Activated CD4-positive, alpha-beta memory T cell treated with anti-CD3 and anti-CD28 coated beads, Interleukin-2, amount 10 ng/mL, durations not matched to agents 7 days and 5 days (primary cell): ENCODE data around the gene NAPA. TPM values are rescaled to one million over a fixed set of nuclear protein-coding genes. Genes with fewer than 3 reads are reported as not detected.
A peak's percentile ranks its signal among the peaks of the same experiment; 100 is the strongest.

ENCODE experiments used
- CTCF ChIA-PET: fragments of 350-600 bp; sonication (Branson Sonifier 250); formaldehyde crosslinking; loops from one replicate; lab custom pipeline; 2021; ENCODE audit warnings: antibody characterized with exemption, inconsistent platforms; lab: Charles Lee
- POLR2A ChIA-PET: fragments of 350-600 bp; sonication (Branson Sonifier 250); formaldehyde crosslinking; loops from one replicate; lab custom pipeline; 2021; ENCODE audit warnings: antibody characterized with exemption; lab: Charles Lee
- DNase-seq: peaks from one replicate; pipeline ENCODE4 v3.0.0-alpha.2; 2020
- H3K27ac Mint-ChIP-seq: one replicate; pipeline ENCODE4 v1.8.0; 2021; ENCODE audit warnings: mild to moderate bottlenecking, mixed read lengths
- H3K27me3 Mint-ChIP-seq: one replicate; pipeline ENCODE4 v1.8.0; 2021; ENCODE audit warnings: mixed read lengths
- H3K36me3 Mint-ChIP-seq: one replicate; pipeline ENCODE4 v1.8.0; 2021; ENCODE audit warnings: low read depth, mixed read lengths
- H3K4me1 Mint-ChIP-seq: one replicate; pipeline ENCODE4 v1.8.0; 2021; ENCODE audit warnings: mixed read lengths
- H3K4me3 Mint-ChIP-seq: one replicate; pipeline ENCODE4 v1.8.0; 2021; ENCODE audit warnings: mild to moderate bottlenecking, mixed read lengths
- H3K9me3 Mint-ChIP-seq: one replicate; pipeline ENCODE4 v1.8.0; 2021; ENCODE audit warnings: mixed read lengths
- total RNA-seq, 2 experiments: library from RNA; stranded (reverse); gene quantifications; one replicate each; pipeline ENCODE4 v1.2.3, GENCODE V29; 2021

The NAPA gene
- total RNA-seq, 2 experiments from 2014 or later, result 117 to 119 TPM

DNA sequence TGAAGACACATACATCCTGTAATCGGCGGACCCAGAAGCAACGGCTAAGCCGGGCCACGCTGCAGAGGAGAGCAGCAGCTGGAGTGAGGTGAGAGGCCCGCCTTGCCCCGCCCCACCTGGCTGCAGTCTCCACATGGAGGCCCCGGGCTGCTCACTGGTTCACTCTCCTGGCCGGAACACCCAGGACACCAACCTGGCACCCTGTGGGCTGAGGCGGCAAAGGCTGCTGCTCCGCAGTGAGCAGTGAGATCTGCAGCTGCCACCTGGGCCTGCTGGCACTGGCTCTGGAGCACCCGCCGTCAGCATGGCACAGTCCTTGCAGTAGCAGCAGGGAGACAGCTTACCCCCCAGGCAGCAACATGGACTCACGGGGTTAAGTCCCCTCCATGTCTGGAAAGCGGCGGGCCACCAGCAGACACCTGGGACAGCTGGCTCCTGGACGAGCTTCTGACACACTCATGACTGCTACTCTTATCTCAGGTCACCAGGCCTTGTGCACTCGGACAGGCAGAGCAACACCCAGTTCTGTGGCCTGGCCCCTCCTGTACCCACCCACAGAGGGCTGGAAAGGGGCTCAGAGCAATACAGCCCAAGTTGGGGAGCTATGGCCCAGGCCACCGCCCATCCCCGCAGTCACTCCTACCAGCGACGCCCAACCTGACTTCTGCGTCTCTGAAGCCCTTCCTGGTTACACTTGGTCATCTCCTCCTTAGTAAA lies 17.7 kb downstream of the NAPA start:
- no peaks in the 10 kb centered on the region for H3K9me3 Mint-ChIP-seq
- H3K4me1 Mint-ChIP-seq, result no peaks in the 10 kb centered on the region
- ChIA-PET CTCF (interaction anchor here (1.0 to 3.9 kb wide), 2 partner anchors 14 to 61 kb away, joined by 3 to 16 read pairs; partner anchors contain the start of gene KPTN), POLR2A (interaction anchor here (0.8 kb wide), 1 partner anchor 11 kb away, joined by 3 read pairs; no protein-coding TSS in a partner anchor)
- no peak overlapping the region for H3K4me3 Mint-ChIP-seq
- no peaks in the 10 kb centered on the region for H3K27me3 Mint-ChIP-seq
- no peak overlapping the region for H3K27ac Mint-ChIP-seq
- H3K36me3 Mint-ChIP-seq, result peaks cover 26% of the 10 kb centered on the region
- no peak for DNase-seq

DNA sequence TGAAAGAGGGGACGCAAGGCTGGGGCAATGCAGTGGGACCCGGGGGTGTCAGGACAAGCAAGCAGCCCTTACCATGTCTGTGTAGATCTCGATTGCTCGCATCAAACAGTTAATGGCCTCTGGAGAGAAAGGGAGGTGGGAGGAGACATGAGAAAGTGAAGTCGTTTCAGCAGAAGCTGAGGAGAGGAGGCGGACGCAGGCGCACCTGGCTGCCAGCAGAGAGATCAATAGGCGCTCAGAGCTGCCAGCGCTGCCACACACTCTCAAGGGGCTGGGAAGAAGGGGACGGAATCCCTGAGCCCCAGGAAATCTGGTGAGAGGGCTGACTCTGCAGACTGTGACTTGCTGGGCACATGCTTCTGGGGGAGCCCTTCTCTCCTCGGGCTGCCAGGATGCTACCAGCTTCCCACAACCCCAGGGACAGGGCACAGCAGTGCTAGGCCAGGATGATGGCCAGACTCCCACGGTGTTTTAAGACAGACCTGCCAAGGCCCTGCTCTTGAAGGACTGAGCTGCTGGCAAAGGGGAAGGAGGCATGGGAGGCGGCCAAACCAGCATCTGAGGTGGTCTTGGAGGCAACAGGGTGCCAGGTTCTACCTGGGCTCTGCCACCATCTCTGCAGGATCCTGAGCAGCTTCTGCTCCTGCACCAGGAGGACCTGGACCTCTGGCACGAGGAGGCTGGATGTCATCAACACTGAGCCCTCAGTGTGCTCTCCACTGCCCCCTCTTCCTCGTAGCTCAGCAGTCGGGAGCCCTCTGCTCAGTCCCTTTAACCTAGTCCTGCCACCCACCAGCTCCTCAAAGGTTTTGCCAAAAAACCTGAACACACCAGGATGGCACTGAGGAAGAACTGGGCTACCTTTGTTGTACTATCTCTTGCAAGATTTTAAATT lies 19.1 kb downstream of the NAPA start:
- H3K27me3 Mint-ChIP-seq, result no peaks in the 10 kb centered on the region
- ChIA-PET CTCF (interaction anchor here (3.9 kb wide), 1 partner anchor 13 kb away, joined by 16 read pairs; the partner anchor contains the start of gene KPTN), POLR2A (interaction anchor here (1.4 to 1.5 kb wide), 2 partner anchors 12 kb away, joined by 4 read pairs; no protein-coding TSS in a partner anchor)
- peaks cover 29% of the 10 kb centered on the region for H3K36me3 Mint-ChIP-seq
- no peak for DNase-seq
- H3K9me3 Mint-ChIP-seq, result no peaks in the 10 kb centered on the region
- H3K27ac Mint-ChIP-seq, result no peak overlapping the region
- H3K4me1 Mint-ChIP-seq, result no peaks in the 10 kb centered on the region
- no peak overlapping the region for H3K4me3 Mint-ChIP-seq

DNA sequence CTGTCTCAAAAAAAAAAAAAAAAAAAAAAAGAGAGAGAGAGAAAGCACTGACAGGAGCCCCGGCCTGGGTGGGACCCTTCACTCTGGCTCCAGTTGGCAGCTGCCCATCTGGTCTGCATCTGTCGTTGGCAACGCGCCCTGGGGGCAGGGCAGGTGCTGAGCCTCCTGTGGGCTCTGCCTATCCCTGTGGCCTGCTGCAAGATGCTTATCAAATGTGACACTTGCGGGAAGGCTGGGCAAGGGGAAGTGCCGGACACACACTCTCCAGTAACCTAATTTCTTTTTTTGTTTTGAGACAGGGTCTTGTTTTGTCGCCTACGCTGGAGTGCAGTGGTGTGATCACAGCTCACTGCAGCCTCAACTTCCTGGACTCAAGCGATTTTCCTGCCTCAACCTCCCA lies 20.1 kb downstream of the NAPA start:
- peaks cover 32% of the 10 kb centered on the region for H3K36me3 Mint-ChIP-seq
- POLR2A ChIA-PET, result interaction anchor here (1.4 to 1.5 kb wide), 2 partner anchors 11 to 13 kb away, joined by 4 read pairs; no protein-coding TSS in a partner anchor

DNA sequence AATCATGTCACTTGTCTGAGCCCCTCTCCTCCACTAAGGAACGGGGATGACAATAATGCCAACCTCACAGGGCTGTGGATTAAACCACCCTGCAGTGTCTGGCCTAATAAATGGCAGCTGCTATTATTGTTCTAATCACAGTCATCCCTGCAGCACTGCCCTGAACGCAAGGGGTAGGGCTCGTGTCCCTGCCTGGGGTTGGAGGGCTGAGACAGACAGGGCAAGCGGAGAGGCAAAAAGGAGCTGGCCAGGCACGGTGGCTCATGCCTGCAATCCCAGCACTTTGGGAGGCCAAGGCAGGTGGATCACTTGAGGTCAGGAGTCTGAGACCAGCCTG lies 20.7 kb downstream of the NAPA start:
- H3K27me3 Mint-ChIP-seq, result no peaks in the 10 kb centered on the region
- no peak for DNase-seq
- no peaks in the 10 kb centered on the region for H3K9me3 Mint-ChIP-seq
- POLR2A ChIA-PET, result no interaction called here
- H3K27ac Mint-ChIP-seq, result no peak overlapping the region
- no peak overlapping the region for H3K4me3 Mint-ChIP-seq
- no peaks in the 10 kb centered on the region for H3K4me1 Mint-ChIP-seq
- CTCF ChIA-PET, result interaction anchor here (0.7 to 3.9 kb wide), 3 partner anchors 10 to 246 kb away, joined by 3 to 16 read pairs (median 3); partner anchors contain the start of gene KPTN
- H3K36me3 Mint-ChIP-seq, result peaks cover 35% of the 10 kb centered on the region

More for the DNA sequence above, 20.1 kb downstream of the NAPA start:
- no peak overlapping the region for H3K4me3 Mint-ChIP-seq
- no peaks in the 10 kb centered on the region for H3K9me3 Mint-ChIP-seq
- H3K27me3 Mint-ChIP-seq, result no peaks in the 10 kb centered on the region
- H3K4me1 Mint-ChIP-seq, result no peaks in the 10 kb centered on the region
- CTCF ChIA-PET, result interaction anchor here (0.7 to 3.9 kb wide), 3 partner anchors 9 to 245 kb away, joined by 3 to 16 read pairs (median 3); partner anchors contain the start of gene KPTN
- DNase-seq, result no peak
- no peak overlapping the region for H3K27ac Mint-ChIP-seq

DNA sequence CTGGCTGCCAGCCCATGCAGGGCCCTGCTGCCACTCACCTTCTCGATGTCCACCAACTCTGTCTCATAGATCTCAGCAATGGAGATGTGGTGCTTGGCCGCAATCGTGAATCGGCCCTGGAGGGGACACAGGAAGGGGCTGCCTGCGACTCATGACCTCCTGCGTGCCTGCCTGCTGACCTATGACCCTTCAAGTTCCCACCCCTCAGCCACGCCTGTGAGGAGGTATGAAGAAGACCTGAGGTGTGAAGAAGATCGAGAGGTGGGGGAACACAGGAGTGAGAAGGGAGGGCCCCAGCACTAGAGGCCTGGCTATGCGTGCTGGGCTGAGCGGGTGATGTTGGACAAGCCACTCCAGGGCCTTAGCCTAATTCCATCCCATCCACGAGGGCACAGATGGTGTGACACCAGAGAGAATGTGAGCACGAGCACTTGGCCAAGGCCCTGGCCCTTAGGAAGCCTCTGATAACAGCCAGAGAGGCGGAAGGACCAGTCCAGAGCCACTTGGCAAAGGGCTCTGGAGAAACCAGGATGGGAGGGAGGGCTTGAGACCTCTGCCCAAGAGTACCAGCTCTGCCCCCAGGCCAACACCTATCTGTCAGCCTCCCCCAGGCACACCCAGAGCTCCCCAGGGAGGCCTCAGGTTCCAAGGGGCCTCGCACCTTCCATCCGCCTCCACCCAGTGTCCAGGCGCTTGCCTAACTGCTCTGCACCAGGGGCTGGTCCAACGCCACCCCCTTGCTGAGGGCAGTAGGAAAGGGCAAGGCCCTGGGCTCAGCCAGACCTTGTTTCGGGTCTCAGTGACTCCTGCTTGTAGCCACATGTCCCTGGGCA lies 21.3 kb downstream of the NAPA start:
- POLR2A ChIA-PET, result no interaction called here
- no peak for DNase-seq
- H3K27me3 Mint-ChIP-seq, result no peaks in the 10 kb centered on the region
- H3K4me1 Mint-ChIP-seq, result no peaks in the 10 kb centered on the region
- peaks cover 31% of the 10 kb centered on the region for H3K36me3 Mint-ChIP-seq
- CTCF ChIA-PET, result interaction anchor here (0.7 to 3.9 kb wide), 2 partner anchors 11 to 247 kb away, joined by 3 to 16 read pairs; partner anchors contain the start of gene KPTN
- no peaks in the 10 kb centered on the region for H3K9me3 Mint-ChIP-seq
- peak overlapping the region; percentile 56 for H3K27ac Mint-ChIP-seq
- no peak overlapping the region for H3K4me3 Mint-ChIP-seq

DNA sequence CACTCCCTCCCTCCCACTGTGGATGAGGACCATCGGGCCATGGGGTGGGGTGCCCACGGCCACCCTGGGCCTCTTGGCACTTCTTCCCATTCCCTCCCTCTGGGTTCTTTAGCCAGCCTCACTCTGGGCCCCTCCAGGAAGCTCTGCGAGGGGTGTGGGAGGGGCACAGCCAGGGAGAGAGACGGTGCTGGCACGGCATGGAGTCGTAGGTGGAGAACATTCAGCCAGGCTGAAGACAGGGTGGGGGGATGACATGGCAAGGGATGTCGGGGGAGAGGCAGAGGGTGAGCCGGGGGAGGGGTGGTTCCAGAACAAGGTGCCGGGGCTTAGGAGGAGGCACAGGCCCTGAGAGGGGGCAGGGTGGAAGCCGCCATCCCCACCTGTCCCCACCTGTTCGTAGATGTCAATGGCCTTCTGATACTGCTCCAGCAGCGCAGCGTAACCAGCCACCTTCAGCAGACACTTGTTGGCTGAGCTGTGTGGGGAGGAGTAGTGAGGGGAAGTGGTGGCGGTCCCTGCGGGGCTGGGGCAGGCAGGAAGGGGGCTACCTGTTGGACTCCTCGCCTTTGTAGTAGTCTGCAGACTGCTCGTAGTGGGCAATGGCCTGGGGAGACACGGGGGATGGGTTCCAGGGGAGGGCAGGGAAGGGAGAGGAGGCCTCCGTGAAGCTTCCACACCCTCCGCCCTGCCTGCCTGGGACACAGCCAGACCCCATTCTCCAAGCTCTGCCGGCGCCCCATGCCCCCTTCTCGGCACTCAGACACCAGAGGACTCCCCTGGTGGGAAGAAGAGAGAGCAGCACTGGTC lies 22.1 kb downstream of the NAPA start:
- H3K36me3 Mint-ChIP-seq, result peaks cover 31% of the 10 kb centered on the region
- POLR2A ChIA-PET, result interaction anchor here (1.8 kb wide), 1 partner anchor 23 kb away, joined by 5 read pairs; the partner anchor contains the start of gene NAPA
- no peak for DNase-seq
- no peaks in the 10 kb centered on the region for H3K9me3 Mint-ChIP-seq
- H3K27ac Mint-ChIP-seq, result no peak overlapping the region
- H3K4me1 Mint-ChIP-seq, result no peaks in the 10 kb centered on the region
- H3K27me3 Mint-ChIP-seq, result no peaks in the 10 kb centered on the region
- no peak overlapping the region for H3K4me3 Mint-ChIP-seq
- CTCF ChIA-PET, result interaction anchor here (0.6 kb wide), 1 partner anchor 38 kb away, joined by 6 read pairs; no protein-coding TSS in a partner anchor

DNA sequence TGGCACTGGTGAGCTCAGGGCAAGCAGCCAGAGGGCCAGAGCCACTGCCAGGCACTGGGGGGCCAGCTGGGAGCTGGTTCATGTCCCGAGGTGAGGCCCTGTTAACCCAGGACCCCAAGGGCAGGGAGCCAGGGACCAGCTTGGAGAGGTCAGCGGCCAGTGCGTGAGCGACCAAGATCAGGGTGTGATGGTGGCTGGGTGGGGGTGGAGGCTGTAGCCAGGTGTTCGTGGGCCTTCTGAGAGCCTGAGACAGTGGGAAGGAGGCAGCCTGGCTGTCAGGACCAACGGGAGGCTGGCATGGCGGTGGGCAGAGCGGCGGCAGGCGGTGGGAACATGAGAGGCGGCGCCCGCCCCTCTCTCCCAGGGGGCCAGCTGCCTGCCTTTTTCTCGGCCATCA lies 22.7 kb downstream of the NAPA start:
- Mint-ChIP-seq H3K4me1 (peaks cover under 1% of the 10 kb centered on the region), H3K4me3 (no peak overlapping the region), H3K9me3 (no peaks in the 10 kb centered on the region), H3K36me3 (peaks cover 35% of the 10 kb centered on the region), H3K27ac (no peak overlapping the region), H3K27me3 (no peaks in the 10 kb centered on the region)
- CTCF ChIA-PET, result interaction anchor here (0.6 kb wide), 1 partner anchor 37 kb away, joined by 6 read pairs; no protein-coding TSS in a partner anchor
- POLR2A ChIA-PET, result interaction anchor here (1.8 kb wide), 1 partner anchor 23 kb away, joined by 5 read pairs; the partner anchor contains the start of gene NAPA
- DNase-seq, result no peak

DNA sequence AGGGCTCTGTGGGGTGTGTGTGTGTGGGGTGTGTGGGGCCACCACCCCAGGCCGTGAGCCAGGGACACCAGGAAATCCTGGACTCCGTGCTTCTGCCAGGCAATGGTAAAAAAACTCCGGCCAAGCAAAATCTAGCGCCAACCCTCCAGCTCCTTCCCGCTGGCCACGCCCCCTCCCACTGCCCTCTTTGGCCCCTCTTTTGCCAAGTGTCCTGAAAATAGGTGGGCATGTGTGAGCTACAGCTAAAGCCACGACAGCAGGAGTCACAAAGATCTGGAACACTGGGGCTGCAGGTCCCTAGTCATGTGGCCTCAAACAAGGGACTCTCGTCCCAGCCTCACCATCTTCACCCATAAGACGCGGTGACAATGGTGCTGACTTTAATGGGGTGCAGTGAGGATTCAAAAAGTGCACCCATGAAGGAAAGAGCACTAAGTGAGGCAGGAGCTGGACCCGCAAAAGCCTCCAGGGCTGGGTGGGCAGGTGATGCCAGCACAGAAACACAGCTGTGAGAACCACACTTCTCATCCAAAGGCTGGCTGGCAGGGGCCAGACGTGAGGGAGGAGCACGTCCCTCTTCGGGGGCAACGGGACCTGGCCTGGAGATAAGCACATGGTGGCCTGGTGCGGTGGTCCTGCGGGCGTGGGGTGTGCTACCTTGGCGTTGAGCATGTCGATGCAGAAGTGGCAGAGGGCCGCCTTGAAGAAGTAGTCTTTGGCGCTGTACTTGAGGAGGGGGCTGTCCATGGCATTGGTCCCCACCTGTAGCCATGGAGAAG lies 23.3 kb downstream of the NAPA start:
- no peak for DNase-seq
- no peak overlapping the region for H3K4me3 Mint-ChIP-seq
- H3K36me3 Mint-ChIP-seq, result peaks cover 35% of the 10 kb centered on the region
- no peak overlapping the region for H3K27ac Mint-ChIP-seq
- ChIA-PET CTCF (no interaction called here), POLR2A (interaction anchor here (1.2 to 1.8 kb wide), 2 partner anchors 16 to 24 kb away, joined by 3 to 5 read pairs; partner anchors contain the start of gene NAPA)
- H3K9me3 Mint-ChIP-seq, result no peaks in the 10 kb centered on the region
- H3K27me3 Mint-ChIP-seq, result no peaks in the 10 kb centered on the region
- peaks cover 2% of the 10 kb centered on the region for H3K4me1 Mint-ChIP-seq

DNA sequence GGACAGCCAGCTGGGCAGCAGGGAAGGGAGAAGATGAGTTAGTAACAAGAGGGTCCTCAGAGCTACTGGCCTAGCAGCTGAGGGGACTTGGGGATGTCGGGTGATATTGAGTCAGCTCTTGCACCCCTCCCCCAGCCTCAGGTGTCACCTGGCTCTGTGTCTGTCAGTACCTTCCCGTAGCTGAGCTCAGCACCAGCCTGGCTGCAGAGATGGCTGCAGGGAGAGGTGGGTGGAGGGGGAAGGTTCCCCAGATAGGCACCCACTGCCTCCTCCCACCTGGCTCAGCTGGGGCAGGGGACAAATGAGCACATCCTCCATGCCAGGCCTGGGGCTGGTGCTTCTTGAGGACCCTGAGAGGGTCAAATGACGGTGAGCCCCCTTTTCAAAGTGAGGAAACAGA lies 24.0 kb downstream of the NAPA start:
- H3K4me3 Mint-ChIP-seq, result no peak overlapping the region
- H3K27ac Mint-ChIP-seq, result no peak overlapping the region
- POLR2A ChIA-PET, result interaction anchor here (0.7 to 1.2 kb wide), 2 partner anchors 17 to 22 kb away, joined by 3 read pairs; no protein-coding TSS in a partner anchor
- H3K27me3 Mint-ChIP-seq, result no peaks in the 10 kb centered on the region
- no peaks in the 10 kb centered on the region for H3K9me3 Mint-ChIP-seq
- DNase-seq, result no peak
- peaks cover 32% of the 10 kb centered on the region for H3K36me3 Mint-ChIP-seq
- CTCF ChIA-PET, result interaction anchor here (0.6 kb wide), 1 partner anchor 9 kb away, joined by 3 read pairs; no protein-coding TSS in a partner anchor
- H3K4me1 Mint-ChIP-seq, result peaks cover 5% of the 10 kb centered on the region

DNA sequence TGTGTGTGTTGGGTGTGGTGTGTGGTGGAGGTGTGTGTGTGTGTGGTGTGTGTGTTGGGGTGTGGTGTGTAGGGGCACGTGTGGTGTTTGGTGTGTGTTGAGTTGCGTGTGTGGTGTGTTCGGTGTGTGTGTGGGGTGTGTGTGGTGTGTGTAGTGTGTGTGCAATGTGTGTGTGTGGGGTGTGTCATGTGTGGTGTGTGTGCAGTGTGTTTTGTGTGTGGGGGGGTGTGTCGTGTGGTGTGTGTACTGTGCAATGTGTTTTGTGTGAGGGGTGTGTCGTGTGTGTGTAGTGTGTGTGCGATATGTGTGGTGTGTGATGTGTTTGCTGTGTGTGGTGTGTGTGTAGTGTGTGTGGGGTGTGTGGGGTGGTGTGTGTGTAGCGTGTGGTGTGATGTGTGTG lies 24.8 kb downstream of the NAPA start:
- peaks cover 37% of the 10 kb centered on the region for H3K36me3 Mint-ChIP-seq
- H3K4me3 Mint-ChIP-seq, result no peak overlapping the region
- no peak for DNase-seq
- H3K9me3 Mint-ChIP-seq, result no peaks in the 10 kb centered on the region
- POLR2A ChIA-PET, result interaction anchor here (0.7 to 1.2 kb wide), 2 partner anchors 18 to 23 kb away, joined by 3 read pairs; no protein-coding TSS in a partner anchor
- no peak overlapping the region for H3K27ac Mint-ChIP-seq
- peaks cover 13% of the 10 kb centered on the region for H3K4me1 Mint-ChIP-seq
- H3K27me3 Mint-ChIP-seq, result no peaks in the 10 kb centered on the region
- CTCF ChIA-PET, result no interaction called here
